HG03025 (cell line): ENCODE data around the gene HMOX1.

ENCODE experiments used
- ATAC-seq: cut with Tn5 transposase; IDR thresholded peaks from one replicate; pipeline ENCODE4 v1.9.1; 2021; ENCODE audit warnings: mild to moderate bottlenecking, moderate library complexity; ENCODE audit not compliant: unreplicated experiment, low FRiP score

The HMOX1 gene, protein sequence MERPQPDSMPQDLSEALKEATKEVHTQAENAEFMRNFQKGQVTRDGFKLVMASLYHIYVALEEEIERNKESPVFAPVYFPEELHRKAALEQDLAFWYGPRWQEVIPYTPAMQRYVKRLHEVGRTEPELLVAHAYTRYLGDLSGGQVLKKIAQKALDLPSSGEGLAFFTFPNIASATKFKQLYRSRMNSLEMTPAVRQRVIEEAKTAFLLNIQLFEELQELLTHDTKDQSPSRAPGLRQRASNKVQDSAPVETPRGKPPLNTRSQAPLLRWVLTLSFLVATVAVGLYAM

DNA sequence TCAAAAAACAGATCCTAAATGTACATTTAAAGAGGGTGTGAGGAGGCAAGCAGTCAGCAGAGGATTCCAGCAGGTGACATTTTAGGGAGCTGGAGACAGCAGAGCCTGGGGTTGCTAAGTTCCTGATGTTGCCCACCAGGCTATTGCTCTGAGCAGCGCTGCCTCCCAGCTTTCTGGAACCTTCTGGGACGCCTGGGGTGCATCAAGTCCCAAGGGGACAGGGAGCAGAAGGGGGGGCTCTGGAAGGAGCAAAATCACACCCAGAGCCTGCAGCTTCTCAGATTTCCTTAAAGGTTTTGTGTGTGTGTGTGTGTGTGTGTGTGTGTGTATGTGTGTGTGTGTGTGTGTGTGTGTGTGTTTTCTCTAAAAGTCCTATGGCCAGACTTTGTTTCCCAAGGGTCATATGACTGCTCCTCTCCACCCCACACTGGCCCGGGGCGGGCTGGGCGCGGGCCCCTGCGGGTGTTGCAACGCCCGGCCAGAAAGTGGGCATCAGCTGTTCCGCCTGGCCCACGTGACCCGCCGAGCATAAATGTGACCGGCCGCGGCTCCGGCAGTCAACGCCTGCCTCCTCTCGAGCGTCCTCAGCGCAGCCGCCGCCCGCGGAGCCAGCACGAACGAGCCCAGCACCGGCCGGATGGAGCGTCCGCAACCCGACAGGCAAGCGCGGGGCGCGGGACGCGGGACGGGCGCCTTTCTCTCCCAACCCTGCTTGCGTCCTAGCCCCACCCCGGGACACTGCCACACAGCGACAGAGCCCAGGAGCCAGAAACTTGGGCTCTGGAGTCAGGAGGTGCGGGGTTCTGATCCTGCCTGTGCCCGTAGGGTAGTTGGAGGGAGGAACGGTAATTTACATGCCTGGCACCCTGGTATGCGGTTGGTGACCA, at the start of gene HMOX1:
Gene HMOX1, plus strand, starts transcription at position 560 of the 887 bp plus-strand sequence. Its CDS starts 78 bp downstream, at position 638.
- no peak for ATAC-seq

DNA sequence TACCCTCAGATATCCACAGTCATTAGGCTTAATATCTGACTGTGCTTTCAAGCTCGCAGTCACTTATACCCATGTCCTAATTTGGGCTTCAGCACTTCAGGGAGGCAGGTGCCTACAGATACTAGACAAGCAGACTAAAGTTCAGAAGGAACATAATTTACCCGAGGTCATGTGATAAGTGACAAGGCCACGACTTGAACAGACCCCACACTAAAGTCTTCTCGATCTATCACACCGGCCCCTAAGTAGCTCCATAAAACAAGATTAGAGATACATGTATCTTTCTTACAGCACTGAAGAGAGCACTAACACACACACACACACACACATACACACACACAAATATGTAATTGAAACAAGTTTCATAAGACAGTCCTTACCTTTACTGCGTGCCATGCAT, 48.6 kb upstream of the HMOX1 start:
- ATAC-seq: no peak

DNA sequence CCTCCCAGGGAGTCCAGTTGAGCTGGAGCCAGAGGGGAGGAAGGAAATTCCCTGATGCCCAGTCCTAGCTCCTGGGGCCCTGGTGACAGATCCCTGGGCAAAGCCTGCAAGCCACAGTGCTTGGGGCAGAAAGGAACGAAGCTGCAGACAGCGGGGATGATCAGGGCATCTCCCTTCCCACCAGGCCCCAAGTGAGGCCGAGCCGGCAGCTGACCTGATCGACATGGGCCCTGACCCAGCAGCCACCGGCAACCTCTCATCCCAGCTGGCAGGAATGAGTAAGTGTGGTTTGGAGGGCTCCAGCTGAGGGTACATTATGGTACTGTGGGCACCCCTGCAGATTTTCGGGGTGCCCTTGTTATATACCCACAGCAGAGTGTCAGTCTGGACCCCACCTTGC, 47.7 kb upstream of the HMOX1 start:
- ATAC-seq: no peak

DNA sequence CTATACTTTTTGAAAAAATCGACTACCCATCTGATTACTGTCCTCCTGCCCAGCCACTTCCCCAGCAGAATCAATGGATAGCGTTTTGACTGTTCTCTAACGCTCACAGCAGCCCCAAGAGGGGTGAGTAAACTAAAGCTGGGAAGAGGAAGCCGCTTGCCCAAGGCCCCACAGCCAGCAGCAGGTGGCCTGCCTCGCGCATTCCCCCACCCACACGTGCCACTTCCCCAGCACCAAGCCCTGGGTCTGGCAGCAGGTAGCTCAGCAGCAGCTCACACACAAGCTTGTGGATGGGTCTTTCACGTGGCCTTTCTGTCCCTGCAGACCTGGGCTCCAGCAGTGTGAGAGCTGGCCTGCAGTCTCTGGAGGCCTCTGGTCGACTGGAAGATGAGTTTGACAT, 46.9 kb upstream of the HMOX1 start:
- ATAC-seq: no peak

DNA sequence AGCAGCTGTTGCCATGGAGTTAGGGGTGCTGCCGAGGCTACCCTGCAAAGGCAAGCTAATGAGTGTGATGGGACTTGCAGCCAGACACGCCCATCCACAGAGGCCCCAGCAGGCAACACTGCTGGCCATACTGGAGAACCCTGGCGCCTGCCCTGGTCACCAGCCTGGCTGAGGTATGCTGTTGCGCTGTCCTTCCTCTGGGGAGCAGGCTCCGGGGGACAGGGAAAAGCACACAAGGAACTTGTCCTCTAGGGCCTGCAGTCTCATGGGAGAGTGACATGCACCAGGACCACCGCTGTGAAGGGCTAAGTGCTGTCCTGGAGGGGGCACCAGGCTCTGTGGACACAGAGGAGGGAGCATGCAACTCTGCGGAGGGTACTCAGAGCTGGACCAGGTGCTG, 45.4 kb upstream of the HMOX1 start:
- ATAC-seq: no peak

DNA sequence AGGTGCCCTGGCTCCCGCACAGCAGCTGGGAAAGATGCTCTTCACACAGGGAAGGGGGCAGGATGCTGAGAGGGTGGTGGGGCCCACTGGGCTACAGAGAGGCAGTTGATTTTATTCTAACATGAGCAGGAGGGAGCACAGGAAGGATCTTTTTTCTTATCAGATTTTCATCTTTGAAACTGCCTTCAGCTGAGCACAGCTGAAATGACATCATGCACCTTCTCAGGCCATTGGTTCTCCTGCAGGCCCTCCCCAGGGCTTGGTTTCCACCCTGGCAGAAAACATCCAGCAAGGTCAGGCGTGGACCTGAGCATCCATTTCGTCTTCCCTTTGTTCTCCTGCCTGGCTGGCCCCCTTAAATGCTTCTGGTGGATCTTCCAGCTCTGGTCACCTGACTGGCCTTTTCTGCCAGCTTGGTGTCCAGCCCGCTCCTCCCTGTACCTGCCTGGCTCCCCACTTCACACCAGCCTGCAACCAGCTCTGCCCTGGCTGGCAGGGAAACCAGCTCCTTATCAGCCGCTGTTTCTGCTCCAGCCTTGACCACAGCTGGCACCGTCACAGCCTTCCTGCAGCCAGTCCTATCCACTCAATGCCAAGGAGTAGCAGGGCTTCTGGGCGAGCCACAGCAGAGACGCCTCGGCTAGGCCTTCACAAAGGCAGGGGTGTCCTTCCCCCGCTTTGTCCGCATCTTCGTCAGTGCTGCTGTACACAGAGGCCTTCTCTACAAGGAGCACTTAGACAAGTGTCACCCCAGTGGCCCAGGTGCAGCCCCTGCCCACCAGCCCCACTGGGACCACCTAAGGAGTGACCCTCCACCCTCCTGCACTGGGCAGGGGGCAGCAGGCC, 44.7 kb upstream of the HMOX1 start:
- no peak for ATAC-seq

DNA sequence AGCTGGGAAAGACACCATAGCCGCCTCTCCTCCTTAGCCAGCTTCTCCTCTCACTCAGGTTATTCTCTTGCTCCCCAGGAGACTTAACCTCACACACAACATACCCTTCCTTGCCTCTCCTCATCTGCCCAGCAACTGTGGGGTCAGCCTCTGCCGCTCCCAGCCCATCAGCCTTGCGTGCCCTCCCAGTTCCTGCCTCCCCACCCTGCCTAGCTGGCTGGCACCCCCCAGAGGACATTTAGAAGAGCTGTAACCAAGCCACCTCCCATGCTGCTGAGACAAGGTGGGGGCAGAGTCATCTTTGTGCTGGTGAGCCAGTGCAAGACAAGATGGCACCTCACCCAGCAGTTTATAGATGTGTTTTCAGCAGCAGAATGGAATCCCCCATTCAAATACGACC, 43.0 kb upstream of the HMOX1 start:
- no peak for ATAC-seq

DNA sequence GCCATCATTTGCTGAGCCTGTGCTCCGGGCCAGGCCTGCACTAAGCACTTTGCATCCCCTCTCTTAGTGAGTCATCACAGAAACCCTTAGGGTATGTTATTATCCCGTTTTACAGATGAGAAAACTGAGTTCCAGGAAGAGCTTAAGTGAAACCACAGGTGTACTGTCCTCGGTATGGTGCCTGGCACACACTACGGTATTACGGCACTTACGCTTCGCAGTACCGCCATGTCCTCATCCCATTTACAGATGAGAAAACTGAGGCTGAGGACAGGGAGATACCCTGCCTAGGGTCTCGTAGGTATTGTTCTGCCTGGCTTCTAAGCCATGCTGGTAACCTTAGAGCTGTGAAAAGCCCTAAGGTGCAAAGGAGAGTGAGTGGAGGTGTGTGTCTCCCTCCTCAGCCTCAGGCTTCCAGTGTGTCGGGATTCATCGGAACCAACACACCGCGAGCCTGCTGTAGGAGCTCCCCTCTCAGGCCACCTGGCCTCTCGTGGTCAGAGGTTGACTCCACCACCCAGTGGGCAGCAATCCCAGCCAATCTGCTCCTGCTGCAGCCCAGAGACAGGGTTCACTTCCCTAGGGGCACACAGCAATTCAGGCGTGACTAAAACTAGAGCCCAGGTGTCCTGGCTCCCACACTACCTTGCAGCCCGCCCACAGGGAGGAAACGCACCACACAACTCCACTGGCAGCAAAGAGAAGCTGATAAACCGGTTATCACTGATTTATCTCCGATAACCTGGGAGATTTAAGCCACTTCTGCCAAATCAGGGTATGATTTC, 39.6 kb upstream of the HMOX1 start:
- ATAC-seq: no peak

DNA sequence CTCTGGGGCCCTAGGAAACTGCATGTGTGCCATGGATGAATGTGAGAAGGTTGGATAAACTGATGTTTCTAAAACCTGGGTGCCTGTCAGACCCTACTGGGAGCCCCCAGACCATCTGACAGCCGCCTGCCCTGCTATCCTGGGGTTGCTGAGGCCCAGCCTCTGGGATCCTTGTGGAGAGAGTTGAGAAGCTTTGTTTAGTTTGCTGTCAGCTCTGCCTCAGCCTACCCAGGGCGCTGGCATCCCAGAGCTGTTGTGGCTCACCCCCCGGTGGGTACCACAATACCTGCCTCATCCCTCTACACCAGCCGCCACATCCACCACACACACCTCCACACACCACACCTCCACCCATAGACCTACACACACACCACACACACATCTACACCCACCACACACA, 38.5 kb upstream of the HMOX1 start:
- ATAC-seq: no peak

DNA sequence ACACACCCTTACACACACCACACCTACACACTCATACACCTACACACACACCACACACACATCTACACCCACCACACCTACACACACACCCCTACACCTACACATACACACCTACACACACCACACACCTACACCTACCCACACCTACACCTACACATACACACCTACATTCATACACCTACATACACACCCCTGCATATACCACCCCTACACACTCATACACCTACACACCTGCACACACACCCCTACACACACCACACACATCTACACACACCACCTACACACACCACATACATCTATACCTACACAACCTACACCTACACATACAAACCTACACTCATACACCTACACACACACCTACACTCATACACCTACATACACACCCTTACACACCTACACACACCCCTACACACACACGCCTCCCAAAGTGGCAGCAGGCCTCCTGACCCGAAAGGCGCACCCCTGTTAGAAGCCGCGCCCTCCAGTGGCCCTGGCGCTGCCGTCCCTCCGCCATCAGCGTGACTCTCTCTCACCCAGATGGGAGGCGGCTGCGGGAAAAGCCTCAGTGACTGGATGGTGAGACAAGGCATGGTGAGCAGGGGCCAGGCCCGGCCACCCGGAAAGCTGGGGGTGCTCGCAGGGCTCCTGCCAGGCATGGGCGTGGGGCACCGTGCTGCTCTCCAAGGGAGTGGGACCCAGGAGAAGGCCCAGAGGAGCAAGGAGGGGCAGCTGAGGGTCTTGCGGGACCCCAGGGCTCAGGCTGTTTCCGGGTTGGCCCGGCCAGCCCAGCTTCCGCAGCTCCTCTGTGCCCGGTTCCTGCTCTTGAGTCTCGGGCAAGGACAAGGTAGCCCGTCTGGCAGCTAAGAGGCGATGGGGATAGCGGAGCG, 37.0 kb upstream of the HMOX1 start:
- ATAC-seq: no peak

DNA sequence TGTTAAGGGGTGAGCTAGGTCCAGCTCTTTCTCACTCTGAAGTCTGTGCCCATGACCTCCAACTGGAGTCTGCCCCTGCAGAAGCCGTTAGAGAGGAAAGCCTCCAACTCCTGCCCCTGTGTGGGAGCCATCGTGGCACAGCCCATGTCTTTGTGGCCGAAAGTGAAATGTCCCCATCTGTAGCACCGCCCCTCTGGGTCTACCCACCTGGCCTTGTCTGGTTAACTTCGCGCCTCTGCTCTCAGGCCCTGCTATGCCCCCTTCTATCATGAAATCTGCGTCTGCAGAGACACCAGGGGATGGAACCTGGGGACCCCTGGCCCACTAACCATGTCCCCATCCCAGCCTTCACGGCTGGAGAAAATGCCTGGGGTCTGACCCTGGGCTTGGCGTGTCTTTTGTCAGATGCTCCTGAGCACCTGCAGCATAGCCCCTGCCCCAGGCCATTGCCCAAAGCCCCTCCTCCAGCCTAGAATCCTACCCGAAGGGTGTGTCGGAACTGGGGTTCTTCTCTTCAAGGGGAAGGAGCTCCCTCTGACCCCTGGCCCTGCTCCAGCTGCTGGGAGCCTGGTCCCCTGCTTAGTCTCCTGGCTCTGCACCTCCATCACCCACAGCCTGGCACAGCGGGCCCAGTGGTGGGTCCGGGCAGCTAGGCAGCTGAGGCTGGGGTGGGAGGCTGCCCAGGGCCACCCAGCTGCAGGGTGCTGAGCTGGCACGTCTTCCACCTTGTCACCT, 35.8 kb upstream of the HMOX1 start:
- no peak for ATAC-seq

DNA sequence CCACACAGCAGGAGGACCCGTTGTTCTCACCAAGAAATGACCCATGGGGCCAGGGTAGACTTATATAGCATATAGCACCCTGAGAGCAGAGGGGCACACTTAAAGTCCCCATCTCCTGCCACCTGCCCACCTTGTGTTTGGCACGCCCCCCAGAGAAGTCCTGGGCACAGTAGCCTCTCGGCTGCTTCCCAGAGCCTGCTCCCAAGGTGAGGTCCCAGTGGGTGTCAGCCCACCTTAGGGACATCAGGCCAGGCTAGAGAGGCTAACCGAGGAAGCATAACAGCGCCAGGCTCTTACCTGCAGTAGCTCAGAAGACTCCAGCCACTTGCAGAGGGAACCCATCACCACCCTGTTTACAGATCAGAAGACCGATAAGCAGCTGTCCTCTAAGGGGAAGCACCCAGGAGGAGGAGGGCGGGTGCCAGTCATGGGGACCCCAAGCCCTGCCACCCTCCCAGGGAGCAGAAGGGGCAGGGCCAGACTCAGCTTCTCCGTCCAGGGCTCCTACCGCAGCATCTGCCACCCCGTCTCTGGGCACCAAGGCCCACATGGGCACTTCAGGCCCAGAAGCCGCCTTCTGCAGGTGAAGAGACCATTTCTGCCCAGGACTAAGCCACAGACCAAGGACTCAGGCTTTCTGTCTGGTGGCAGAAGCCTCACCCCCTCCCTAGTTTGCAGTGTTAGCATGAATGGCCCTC, 34.9 kb upstream of the HMOX1 start:
- ATAC-seq: no peak

DNA sequence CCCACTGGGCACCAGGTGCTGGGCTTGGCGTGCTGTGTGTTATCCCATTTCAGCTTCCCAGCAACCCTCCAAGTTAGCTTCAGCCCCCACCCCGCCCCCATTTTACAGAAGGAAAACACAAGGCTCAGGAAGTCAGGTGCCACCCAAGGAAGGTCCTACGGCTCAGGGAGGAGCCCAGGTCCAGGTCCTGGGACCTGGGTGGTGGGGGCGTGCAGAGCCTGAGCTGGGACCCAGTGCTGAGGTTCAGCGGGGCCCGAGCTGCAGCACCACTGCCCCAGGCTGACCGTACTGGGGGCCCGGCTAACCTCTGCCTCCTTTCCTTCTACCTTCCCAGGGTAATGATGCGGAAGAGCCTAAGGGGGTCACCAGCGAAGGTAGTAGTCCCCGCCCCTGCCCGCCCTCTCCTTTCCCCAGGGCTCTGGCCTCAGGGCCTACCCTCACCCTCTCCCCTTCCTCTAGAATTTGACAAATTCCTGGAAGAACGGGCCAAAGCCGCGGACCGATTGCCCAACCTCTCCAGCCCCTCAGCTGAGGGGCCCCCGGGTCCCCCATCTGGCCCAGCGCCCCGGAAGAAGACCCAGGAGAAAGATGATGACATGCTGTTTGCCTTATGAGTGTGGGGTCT, 34.2 kb upstream of the HMOX1 start:
- ATAC-seq: no peak

DNA sequence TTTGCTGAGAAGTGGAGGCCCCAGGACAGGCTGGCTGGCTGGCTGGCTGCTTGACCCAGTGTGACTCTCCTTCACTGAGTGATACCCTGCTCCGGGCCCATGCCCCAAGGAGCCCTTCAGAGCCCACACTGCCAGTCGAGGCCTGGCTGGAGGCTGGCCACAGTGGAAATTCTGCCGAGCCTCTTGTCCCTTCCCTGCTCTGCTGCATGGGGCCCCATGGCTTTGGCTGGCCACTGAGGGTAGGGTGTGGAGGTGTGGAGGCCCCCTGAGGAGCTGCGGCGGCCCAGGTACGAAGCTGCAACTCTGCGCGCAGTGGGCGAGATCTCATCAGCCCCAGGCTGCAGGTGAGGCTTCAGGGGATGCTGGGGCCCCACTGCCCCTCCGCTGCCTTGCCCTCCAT, 33.4 kb upstream of the HMOX1 start:
- no peak for ATAC-seq

DNA sequence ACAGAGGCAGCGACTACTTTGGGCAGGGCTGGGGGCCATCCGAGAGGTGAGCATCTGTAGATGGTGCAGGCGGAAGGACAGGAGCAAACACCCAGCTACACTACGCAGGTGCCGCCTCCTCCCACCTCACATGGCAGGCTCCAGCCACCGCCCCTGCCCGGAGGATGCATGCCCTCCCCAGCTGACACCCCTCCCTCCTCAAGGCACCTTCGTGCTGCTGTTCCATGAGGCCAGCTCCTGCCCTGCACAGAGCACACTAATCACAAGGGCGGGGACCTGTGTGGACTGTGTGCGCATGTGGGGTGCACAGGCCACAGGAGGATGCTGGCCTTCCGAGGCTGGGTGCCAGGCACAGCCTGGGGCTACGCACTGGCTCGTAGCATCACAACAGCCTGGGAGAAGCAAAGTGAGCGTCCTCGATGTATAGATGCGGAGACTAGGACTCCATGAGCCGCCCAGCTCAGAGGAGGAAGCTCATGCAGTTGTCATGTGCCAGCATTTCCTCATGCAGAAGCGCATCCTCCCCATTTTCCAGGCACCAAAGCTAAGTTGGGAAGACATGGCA, 32.8 kb upstream of the HMOX1 start:
- ATAC-seq: no peak

DNA sequence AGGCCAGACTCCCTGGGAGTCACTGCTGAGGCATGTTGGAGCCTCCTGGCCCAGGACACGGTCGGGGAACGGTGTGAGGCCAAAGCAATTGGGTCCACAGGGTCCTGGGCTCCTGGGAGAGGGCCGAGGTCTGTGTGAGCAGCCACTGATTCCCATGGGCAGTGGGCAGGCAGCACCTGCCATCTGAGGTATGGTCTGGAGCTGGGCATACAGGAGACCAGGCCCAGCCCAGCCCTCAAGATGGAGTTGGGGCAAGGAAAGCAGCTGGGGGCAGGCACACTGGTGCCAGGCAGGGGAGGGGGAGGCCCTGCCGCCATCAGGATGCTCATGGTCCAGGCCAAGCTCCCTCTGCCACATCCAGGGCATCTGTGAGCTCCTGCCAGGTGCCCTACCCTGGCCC, 32.2 kb upstream of the HMOX1 start:
- no peak for ATAC-seq

DNA sequence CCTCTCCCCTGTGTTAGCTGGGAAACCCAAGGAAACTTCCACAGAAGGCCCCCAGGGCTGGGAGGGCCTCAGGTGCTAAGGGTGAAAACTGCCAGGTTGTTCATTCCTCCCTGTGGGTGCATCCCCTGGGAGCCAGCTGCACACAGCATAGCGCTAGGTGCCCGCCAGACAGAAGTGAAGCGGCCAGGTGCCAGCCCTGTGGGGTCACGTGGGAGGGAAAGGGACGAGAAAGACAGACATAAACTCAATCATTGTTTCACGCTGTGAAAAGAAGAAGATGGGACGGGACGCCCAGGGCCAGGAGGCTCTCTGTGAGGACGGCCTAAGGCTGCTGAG, 31.6 kb upstream of the HMOX1 start:
- no peak for ATAC-seq
